GM23338 (cell line): ENCODE results near the gene RASGRP4. TPM values are rescaled to one million over a fixed set of nuclear protein-coding genes. Genes with fewer than 3 reads are reported as not detected.

ENCODE experiments used
- ATAC-seq: fragments of 200-7000 bp; cut with Tn5 transposase; 3 replicates; pipeline ENCODE4 v1.9.1; 2020
- DNase-seq: peaks from one replicate; pipeline ENCODE4 v3.0.0-alpha.2; 2015; ENCODE audit warnings: low spot score
- H2AFZ ChIP-seq: fragments of 200-600 bp; sonication (generic); 2 replicates; pipeline ENCODE4 v1.8.0; 2016; ENCODE audit warnings: antibody characterized with exemption, mild to moderate bottlenecking, moderate library complexity
- H3F3A ChIP-seq: fragments of 200-600 bp; sonication (generic); replicated peaks from 2 replicates; pipeline ENCODE4 v1.8.0; 2017; ENCODE audit warnings: antibody characterized with exemption, mixed run types, low read depth
- H3K27ac ChIP-seq: fragments of 200-600 bp; sonication (generic); 2 replicates; pipeline ENCODE4 v1.6.1; 2016; ENCODE audit warnings: low read depth
- H3K27me3 ChIP-seq: fragments of 200-600 bp; sonication (generic); 2 replicates; pipeline ENCODE4 v1.8.0; 2016; ENCODE audit warnings: mild to moderate bottlenecking, mixed run types, moderate library complexity; ENCODE audit not compliant: insufficient read depth
- H3K36me3 ChIP-seq: fragments of 200-600 bp; sonication (generic); 2 replicates; pipeline ENCODE4 v1.8.0; 2016; ENCODE audit warnings: mild to moderate bottlenecking; ENCODE audit not compliant: insufficient read depth
- H3K4me1 ChIP-seq: fragments of 200-600 bp; sonication (generic); 2 replicates; pipeline ENCODE4 v1.8.0; 2016; ENCODE audit warnings: mild to moderate bottlenecking, moderate library complexity; ENCODE audit not compliant: insufficient read depth
- H3K4me2 ChIP-seq: fragments of 200-600 bp; sonication (generic); 2 replicates; pipeline ENCODE4 v1.7.1; 2017; ENCODE audit warnings: mixed run types
- H3K4me3 ChIP-seq: fragments of 200-600 bp; sonication (generic); 2 replicates; pipeline ENCODE4 v1.6.1; 2016; ENCODE audit warnings: mixed run types
- H3K79me2 ChIP-seq: fragments of 200-600 bp; sonication (generic); replicated peaks from 2 replicates; pipeline ENCODE4 v1.8.0; 2017; ENCODE audit warnings: mild to moderate bottlenecking; ENCODE audit not compliant: insufficient read depth
- H3K9me2 ChIP-seq: fragments of 200-600 bp; sonication (generic); 2 replicates; pipeline ENCODE4 v1.8.0; 2017; ENCODE audit not compliant: insufficient read depth
- H4K20me1 ChIP-seq: fragments of 200-600 bp; sonication (generic); replicated peaks from 2 replicates; pipeline ENCODE4 v1.8.0; 2017; ENCODE audit warnings: mild to moderate bottlenecking; ENCODE audit not compliant: insufficient read depth
- H3K27ac Mint-ChIP-seq: 2 replicates; pipeline ENCODE4 v1.8.0; 2020; ENCODE audit warnings: inconsistent platforms, mild to moderate bottlenecking, moderate library complexity, mixed read lengths
- H3K27me3 Mint-ChIP-seq: 3 replicates; pipeline ENCODE4 v1.8.0; 2022; ENCODE audit warnings: low read depth, mild to moderate bottlenecking, moderate library complexity, mixed read lengths, inconsistent platforms; ENCODE audit not compliant: insufficient read depth, poor library complexity
- H3K36me3 Mint-ChIP-seq: 3 replicates; pipeline ENCODE4 v1.8.0; 2021; ENCODE audit warnings: low read depth, mild to moderate bottlenecking, inconsistent platforms, moderate library complexity, mixed read lengths
- H3K4me1 Mint-ChIP-seq: 3 replicates; pipeline ENCODE4 v1.8.0; 2020; ENCODE audit warnings: mild to moderate bottlenecking, inconsistent platforms, mixed read lengths
- H3K4me3 Mint-ChIP-seq: 3 replicates; pipeline ENCODE4 v1.8.0; 2021; ENCODE audit warnings: moderate library complexity, mild to moderate bottlenecking, inconsistent platforms, mixed read lengths
- H3K9me3 Mint-ChIP-seq: 3 replicates; pipeline ENCODE4 v1.8.0; 2020; ENCODE audit warnings: moderate library complexity, mild to moderate bottlenecking, inconsistent platforms, mixed read lengths
- CREB1 ChIP-seq: fragments of 250-450 bp; sonication (Bioruptor Pico); IDR thresholded peaks from 2 replicates; pipeline ENCODE4 v1.5.0; 2020; ENCODE audit warnings: low read depth, mild to moderate bottlenecking, moderate library complexity
- CTCF ChIP-seq, 2 experiments: fragments of 200-600 bp in 1 of 2; sonication (generic) in 1 of 2; conservative IDR thresholded peaks; 2 replicates each; pipeline versions ENCODE4 v1.5.1 to v1.6.1; 2016 to 2017; ENCODE audit warnings: antibody characterized with exemption in 2 of 2, low read depth in 2 of 2, mild to moderate bottlenecking in 2 of 2, moderate library complexity in 1 of 2
- ETS1 ChIP-seq: IDR thresholded peaks from 2 replicates; pipeline ENCODE4 v1.6.1; 2016; ENCODE audit warnings: antibody characterized with exemption
- EZH2 ChIP-seq: fragments of 200-600 bp; sonication (generic); IDR thresholded peaks from one replicate; pipeline ENCODE4 v1.8.0; 2017; ENCODE audit warnings: antibody characterized with exemption, mild to moderate bottlenecking, low read depth; ENCODE audit not compliant: unreplicated experiment
- EZH2phosphoT487 ChIP-seq: fragments of 200-600 bp; sonication (generic); IDR thresholded peaks from one replicate; pipeline ENCODE4 v1.8.1; 2018; ENCODE audit warnings: antibody characterized with exemption; ENCODE audit not compliant: unreplicated experiment
- JUNB ChIP-seq: IDR thresholded peaks from one replicate; pipeline ENCODE4 v1.6.1; 2016; ENCODE audit warnings: antibody characterized with exemption; ENCODE audit not compliant: unreplicated experiment
- NANOG ChIP-seq: IDR thresholded peaks from 2 replicates; pipeline ENCODE4 v1.6.1; 2016; ENCODE audit warnings: antibody characterized with exemption, borderline replicate concordance
- POLR2AphosphoS5 ChIP-seq: IDR thresholded peaks from 2 replicates; pipeline ENCODE4 v1.6.1; 2016; ENCODE audit warnings: antibody characterized with exemption, low read depth
- REST ChIP-seq: IDR thresholded peaks from one replicate; pipeline ENCODE4 v1.6.1; 2018; ENCODE audit warnings: antibody characterized with exemption; ENCODE audit not compliant: unreplicated experiment
- STAT1 ChIP-seq: IDR thresholded peaks from one replicate; pipeline ENCODE4 v1.6.1; 2016; ENCODE audit warnings: antibody characterized with exemption; ENCODE audit not compliant: unreplicated experiment
- ZNF114 ChIP-seq: fragments of 250-450 bp; sonication (Bioruptor Pico); IDR thresholded peaks from 2 replicates; pipeline ENCODE4 v1.5.0; 2020; ENCODE audit warnings: mild to moderate bottlenecking, moderate library complexity
- ZNF331 ChIP-seq: fragments of 250-450 bp; sonication (Bioruptor Pico); IDR thresholded peaks from 2 replicates; pipeline ENCODE4 v1.5.0; 2020; ENCODE audit warnings: low read depth, mild to moderate bottlenecking, moderate library complexity
- ZNF462 ChIP-seq: fragments of 250-450 bp; sonication (Bioruptor Pico); IDR thresholded peaks from 2 replicates; pipeline ENCODE4 v1.5.0; 2020; ENCODE audit warnings: mild to moderate bottlenecking, moderate library complexity
- polyA plus RNA-seq: library from polyadenylated mRNA; unstranded; fragments of >200 nt; fragmentation: Nextera tagmentation; extraction: Ambion mirVana; gene quantifications from 2 replicates; pipeline ENCODE4 v1.2.1, GENCODE V29; 2016
- total RNA-seq: library from RNA; depleted of rRNA; stranded (reverse); fragments of >200 nt; shearing (Covaris generic); gene quantifications from 2 replicates; pipeline ENCODE4 v1.2.3, GENCODE V29; 2014

RASGRP4 gene
- total and polyA plus RNA-seq, 2 experiments from 2014 or later = 1.6 to 3.6 TPM

- Mint-ChIP-seq H3K36me3 (peaks cover 17% of the 10 kb centered on the region), H3K4me3 (peak overlapping the region; percentile 83)
- ATAC-seq = peak; percentile 69
These were observed 8.6 kb upstream of the RASGRP4 start for GRCh38 chr19:38434549-38435051.

More at GRCh38 chr19:38434549-38435051, 8.6 kb upstream of the RASGRP4 start:
- Histone ChIP-seq H3K79me2 (peaks cover 29% of the 10 kb centered on the region), H3K4me1 (peaks cover 20% of the 10 kb centered on the region), H3K4me3 (peak overlapping the region; percentile 89), H3F3A (peaks cover 20% of the 10 kb centered on the region), H3K9me2 (no peaks in the 10 kb centered on the region), H3K36me3 (no peaks in the 10 kb centered on the region; the same call in 1 of the 2 replicates), H3K27me3 (no peaks in the 10 kb centered on the region), H4K20me1 (no peaks in the 10 kb centered on the region), H3K27ac (peak overlapping the region; percentile 94), H2AFZ (no peak overlapping the region), H3K4me2 (peak overlapping the region; percentile 100)
- H3K27ac Mint-ChIP-seq = peak overlapping the region; percentile 95
- peak; percentile 96 for DNase-seq
- peaks cover 23% of the 10 kb centered on the region for H3K4me1 Mint-ChIP-seq
- H3K9me3 Mint-ChIP-seq = no peaks in the 10 kb centered on the region
- no peak for TF ChIP-seq JUNB
- TF ChIP-seq ETS1 = peak; percentile 80
- TF ChIP-seq POLR2AphosphoS5 = peak; percentile 60
- no peak for TF ChIP-seq ZNF114 (CRISPR knock-in tag)
- TF ChIP-seq REST = no peak
- no peak for TF ChIP-seq EZH2
- no peak for TF ChIP-seq STAT1
- no peak for TF ChIP-seq EZH2phosphoT487
- TF ChIP-seq NANOG = no peak
- TF ChIP-seq ZNF462 (CRISPR knock-in tag) = no peak
- no peak for TF ChIP-seq ZNF331 (CRISPR knock-in tag)
- 0 out of 2 replicates have a peak, but pooled peaks have one; percentile 21 for TF ChIP-seq CREB1
- no peak for TF ChIP-seq CTCF (conservative IDR thresholded peaks at IDR 0.05; ENCODE audit: low read depth in 2 of 2)
- H3K27me3 Mint-ChIP-seq = peaks cover 17% of the 10 kb centered on the region
